ENCODE measurements around the gene TANC1. TPM values are rescaled to one million over a fixed set of nuclear protein-coding genes. Genes with fewer than 3 reads are reported as not detected.

Gene TANC1
- total RNA-seq, 1 experiment from 2014 or later: 2.5 TPM

DNA sequence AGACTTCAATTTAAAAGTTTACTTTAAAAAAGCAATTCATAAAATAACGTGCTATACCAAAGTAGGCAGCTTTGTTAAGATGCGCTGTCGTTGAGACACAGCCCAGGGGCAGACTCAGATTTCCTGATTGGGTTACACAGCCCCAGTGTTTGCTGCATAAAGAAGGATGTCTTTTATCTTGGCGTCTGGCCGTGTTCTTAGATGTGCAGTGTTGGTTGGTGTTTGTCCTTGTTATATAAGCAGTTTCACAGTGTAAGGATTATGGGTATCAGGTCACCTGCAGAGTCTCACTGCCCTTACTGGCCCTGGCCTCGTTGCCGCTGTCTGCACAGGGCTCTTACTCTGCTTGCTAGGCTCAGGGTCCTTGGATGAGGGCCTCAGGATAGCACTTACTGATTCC lies 209.5 kb downstream of the TANC1 start:
- Mint-ChIP-seq H3K4me3 (no peak overlapping the region), H3K4me1 (peaks cover under 1 to 1% of the 10 kb centered on the region in 2 experiments; a peak in 2 of 4 replicates), H3K36me3 (ENCODE audit: insufficient read depth in 1 of 3, low read depth in 3 of 3) (peaks cover 0 to 4% (median 4%) of the 10 kb centered on the region in 3 experiments; a peak in 3 of 7 replicates), H3K27me3 (ENCODE audit: low read depth) (no peaks in the 10 kb centered on the region), H3K27ac (no peak overlapping the region), H3K9me3 (no peaks in the 10 kb centered on the region; a peak in 1 of 5 replicates)
- Histone ChIP-seq H4K20me1 (ENCODE audit: control insufficient read depth, insufficient read depth, insufficient read length) (no peaks in the 10 kb centered on the region), H3K56ac (ENCODE audit: insufficient read length, low read depth, low read length) (no peak overlapping the region), H3K23me2 (ENCODE audit: insufficient read length, low read depth, low read length, poor library complexity, severe bottlenecking) (no peaks in the 10 kb centered on the region), H2BK5ac (ENCODE audit: insufficient read length, low read length) (no peak overlapping the region), H3K23ac (ENCODE audit: insufficient read length, low read depth, low read length) (no peak overlapping the region), H3K4me1 (ENCODE audit: insufficient read depth, low read length) (no peaks in the 10 kb centered on the region), H3K9me3 (ENCODE audit: control insufficient read depth, low read depth, low read length) (no peaks in the 10 kb centered on the region), H2AK5ac (ENCODE audit: insufficient read length, low read length) (no peak overlapping the region), H3K18ac (ENCODE audit: insufficient read length, low read depth, low read length) (no peak overlapping the region), H2AFZ (ENCODE audit: low read length) (no peak overlapping the region), H3K79me1 (ENCODE audit: insufficient read depth, low read depth, low read length, poor library complexity, severe bottlenecking) (no peaks in the 10 kb centered on the region), H3K27me3 (ENCODE audit: insufficient read depth, low read length) (no peaks in the 10 kb centered on the region), H3K9ac (ENCODE audit: extremely low read depth, insufficient read length, low read length) (no peak overlapping the region), H3K14ac (ENCODE audit: insufficient read depth, low read length) (no peak overlapping the region), H2BK15ac (ENCODE audit: low read depth, low read length) (no peak overlapping the region), H4K91ac (ENCODE audit: insufficient read length, low read depth, low read length) (no peak overlapping the region), H4K8ac (replicated peaks; ENCODE audit: insufficient read length, low read depth, low read length) (no peak overlapping the region), H3T11ph (ENCODE audit: low read length) (no peak overlapping the region), H3K4me2 (ENCODE audit: insufficient read depth, insufficient read length, low read length) (no peak overlapping the region), H2BK120ac (ENCODE audit: low read depth, low read length, poor library complexity, severe bottlenecking) (no peak overlapping the region), H4K5ac (ENCODE audit: insufficient read length, low read depth, low read length) (no peak overlapping the region), H2BK20ac (ENCODE audit: low read depth, low read length, poor library complexity, severe bottlenecking) (no peak overlapping the region), H3K27ac (ENCODE audit: insufficient read length, low read depth, low read length) (no peak overlapping the region), H3K79me2 (ENCODE audit: insufficient read depth, low read length) (no peaks in the 10 kb centered on the region), H2BK12ac (ENCODE audit: insufficient read length, low read depth, low read length) (no peak overlapping the region), H3K4ac (ENCODE audit: low read depth, low read length) (no peak overlapping the region)
- WGBS (ENCODE audit: extremely low coverage, insufficient read length, low lambda C conversion rate): no CpG with 5 or more reads among the region's 7 CpGs
- DNase-seq: no peak
- TF ChIP-seq, protein P1, sequence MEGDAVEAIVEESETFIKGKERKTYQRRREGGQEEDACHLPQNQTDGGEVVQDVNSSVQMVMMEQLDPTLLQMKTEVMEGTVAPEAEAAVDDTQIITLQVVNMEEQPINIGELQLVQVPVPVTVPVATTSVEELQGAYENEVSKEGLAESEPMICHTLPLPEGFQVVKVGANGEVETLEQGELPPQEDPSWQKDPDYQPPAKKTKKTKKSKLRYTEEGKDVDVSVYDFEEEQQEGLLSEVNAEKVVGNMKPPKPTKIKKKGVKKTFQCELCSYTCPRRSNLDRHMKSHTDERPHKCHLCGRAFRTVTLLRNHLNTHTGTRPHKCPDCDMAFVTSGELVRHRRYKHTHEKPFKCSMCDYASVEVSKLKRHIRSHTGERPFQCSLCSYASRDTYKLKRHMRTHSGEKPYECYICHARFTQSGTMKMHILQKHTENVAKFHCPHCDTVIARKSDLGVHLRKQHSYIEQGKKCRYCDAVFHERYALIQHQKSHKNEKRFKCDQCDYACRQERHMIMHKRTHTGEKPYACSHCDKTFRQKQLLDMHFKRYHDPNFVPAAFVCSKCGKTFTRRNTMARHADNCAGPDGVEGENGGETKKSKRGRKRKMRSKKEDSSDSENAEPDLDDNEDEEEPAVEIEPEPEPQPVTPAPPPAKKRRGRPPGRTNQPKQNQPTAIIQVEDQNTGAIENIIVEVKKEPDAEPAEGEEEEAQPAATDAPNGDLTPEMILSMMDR (conservative IDR thresholded peaks at IDR 0.05): no peak
